ENCODE data around the gene TMPRSS6.

Gene TMPRSS6

DNA sequence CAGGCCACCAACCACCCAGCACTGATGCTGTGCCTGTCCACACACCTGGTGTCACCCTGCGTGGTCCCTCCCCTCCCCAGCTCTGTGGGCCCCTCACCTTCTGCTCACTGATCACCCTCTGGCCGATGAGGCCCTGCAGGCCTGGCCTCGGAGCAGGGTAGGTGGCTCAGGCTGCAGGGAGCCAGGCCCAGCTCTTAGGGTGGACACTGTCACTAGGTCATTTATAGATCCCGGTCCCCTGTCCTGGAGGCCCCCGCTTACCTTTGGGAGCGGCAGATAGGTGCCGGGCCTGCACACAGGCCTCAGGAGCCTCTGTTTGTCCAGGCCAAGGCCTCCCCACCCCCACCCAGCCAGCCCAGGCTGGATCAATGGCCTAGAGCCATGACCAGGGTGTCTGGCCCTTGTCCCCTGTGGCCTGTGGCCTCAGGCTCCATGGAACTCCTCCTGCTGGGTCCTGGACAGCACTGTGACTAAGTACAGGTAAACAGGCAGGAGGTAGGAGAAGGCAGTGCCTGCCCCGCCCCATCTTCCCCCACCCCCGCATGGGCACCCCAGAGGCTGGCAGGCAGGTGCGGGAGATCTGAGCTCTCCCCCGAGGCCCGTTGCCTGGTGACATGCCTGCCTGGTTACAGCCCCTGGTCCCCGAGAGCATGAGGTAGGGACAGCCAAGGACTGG is at the start of gene TMPRSS6:
TSS of gene TMPRSS6 (minus strand) at position 472 of the 676 bp plus-strand sequence. CDS start 6,296 bp downstream, outside the sequence.
- no peak within 1 kb of the TSS for H3K4me3 ChIP-seq (ENCODE audit: low read length)
- no peak for DNase-seq (ENCODE audit: low read depth)

DNA sequence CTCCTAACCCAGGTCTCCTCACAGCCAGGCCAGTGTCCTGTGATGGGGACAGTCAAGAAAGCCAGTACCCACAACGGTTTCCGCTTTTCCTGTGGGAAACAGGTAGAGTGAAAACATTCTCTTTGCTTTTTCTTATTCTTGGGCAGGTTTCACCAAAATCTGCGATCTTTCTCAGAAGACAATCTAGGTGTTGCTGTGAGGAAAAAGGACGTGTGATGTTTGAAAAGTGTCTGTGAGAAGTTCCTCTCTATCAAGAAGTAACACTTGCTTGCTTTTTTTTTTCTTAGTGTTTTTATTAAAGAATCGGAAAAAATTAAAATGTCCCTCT is 49.4 kb upstream of the TMPRSS6 start:
- H3K4me3 ChIP-seq (ENCODE audit: low read length): no peak overlapping the region
- DNase-seq (ENCODE audit: low read depth): no peak
- TF ChIP-seq, protein P1, sequence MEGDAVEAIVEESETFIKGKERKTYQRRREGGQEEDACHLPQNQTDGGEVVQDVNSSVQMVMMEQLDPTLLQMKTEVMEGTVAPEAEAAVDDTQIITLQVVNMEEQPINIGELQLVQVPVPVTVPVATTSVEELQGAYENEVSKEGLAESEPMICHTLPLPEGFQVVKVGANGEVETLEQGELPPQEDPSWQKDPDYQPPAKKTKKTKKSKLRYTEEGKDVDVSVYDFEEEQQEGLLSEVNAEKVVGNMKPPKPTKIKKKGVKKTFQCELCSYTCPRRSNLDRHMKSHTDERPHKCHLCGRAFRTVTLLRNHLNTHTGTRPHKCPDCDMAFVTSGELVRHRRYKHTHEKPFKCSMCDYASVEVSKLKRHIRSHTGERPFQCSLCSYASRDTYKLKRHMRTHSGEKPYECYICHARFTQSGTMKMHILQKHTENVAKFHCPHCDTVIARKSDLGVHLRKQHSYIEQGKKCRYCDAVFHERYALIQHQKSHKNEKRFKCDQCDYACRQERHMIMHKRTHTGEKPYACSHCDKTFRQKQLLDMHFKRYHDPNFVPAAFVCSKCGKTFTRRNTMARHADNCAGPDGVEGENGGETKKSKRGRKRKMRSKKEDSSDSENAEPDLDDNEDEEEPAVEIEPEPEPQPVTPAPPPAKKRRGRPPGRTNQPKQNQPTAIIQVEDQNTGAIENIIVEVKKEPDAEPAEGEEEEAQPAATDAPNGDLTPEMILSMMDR (conservative IDR thresholded peaks at IDR 0.05; ENCODE audit: low read length): no peak

More for the DNA sequence above, at the start of gene TMPRSS6:
- TF ChIP-seq, protein P1 (conservative IDR thresholded peaks at IDR 0.05; ENCODE audit: low read length): no peak

DNA sequence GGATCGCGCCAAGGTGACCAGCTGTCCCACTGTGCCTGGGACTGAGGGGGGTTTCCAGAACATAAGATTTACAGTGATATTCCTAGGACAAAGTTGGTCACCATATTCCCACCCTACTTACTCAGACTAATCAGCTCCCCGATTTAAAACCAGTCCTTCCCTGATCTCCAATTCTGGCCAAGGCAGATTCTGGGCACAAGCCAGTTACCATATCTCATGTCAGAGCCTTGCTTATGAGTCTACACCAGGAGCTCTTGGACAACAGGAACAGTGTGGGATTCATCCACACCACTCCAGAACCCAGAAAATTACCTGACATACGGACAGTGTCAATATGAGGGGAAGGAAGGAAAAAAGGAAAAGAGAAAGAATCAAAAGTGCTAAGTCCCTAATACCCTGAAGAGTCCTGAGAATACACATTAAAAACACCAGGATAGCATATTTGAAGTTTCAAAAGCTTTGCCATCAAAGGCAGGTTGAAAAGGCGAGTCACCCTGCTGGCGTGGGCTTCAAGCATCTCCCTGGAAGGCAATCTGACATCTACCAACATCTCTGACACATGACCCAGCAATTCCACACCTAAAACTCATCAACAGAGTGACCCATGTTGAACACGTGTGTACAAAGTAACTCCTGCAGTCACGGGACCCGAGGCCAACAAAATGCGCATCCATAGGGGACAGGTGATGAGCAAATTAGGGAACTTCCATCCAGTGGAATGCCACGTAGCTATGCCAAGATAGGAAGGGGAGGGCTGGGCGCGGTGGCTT is 48.2 kb upstream of the TMPRSS6 start:
- no peak overlapping the region for H3K4me3 ChIP-seq (ENCODE audit: low read length)
- TF ChIP-seq, protein P1 (conservative IDR thresholded peaks at IDR 0.05; ENCODE audit: low read length): no peak
- peak; percentile 25 for DNase-seq (ENCODE audit: low read depth)

DNA sequence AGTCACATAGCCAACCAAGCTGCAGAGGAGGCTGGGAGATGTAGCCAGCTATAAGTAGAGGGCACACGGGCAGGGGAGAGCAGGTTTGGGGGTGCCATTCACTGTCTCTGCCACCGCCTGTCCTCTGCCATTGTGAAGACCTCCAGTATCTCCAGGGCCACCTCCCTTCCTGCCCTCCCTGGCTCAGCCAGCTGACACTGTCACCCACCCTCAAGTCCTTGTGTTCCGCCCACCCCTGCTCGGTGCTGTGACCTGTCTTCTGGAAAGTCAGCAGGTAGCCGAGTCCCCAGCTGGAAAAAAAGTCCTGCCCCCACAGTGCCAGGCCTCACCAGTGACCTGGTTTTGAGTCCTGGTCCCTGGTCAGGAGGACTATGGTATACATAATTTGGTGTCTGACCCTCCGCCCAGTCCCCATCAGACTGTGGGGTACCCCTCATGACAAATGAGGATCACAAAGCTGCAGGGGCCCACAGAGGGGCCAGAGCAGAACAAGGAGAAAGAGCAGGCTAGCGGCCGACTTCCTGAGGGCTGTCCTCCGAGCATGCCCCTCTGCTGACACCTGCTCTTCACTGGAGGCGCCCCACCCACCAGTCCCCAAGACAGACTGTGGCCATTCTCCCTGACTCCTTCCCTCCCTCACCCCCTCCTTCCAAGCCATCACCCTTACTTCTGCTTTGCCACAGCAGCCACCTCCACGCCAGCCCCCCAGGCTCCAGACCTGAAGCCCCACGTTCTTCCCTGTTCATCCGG is 47.3 kb upstream of the TMPRSS6 start:
- TF ChIP-seq, protein P1 (conservative IDR thresholded peaks at IDR 0.05; ENCODE audit: low read length): no peak
- H3K4me3 ChIP-seq (ENCODE audit: low read length): no peak overlapping the region
- no peak for DNase-seq (ENCODE audit: low read depth)

DNA sequence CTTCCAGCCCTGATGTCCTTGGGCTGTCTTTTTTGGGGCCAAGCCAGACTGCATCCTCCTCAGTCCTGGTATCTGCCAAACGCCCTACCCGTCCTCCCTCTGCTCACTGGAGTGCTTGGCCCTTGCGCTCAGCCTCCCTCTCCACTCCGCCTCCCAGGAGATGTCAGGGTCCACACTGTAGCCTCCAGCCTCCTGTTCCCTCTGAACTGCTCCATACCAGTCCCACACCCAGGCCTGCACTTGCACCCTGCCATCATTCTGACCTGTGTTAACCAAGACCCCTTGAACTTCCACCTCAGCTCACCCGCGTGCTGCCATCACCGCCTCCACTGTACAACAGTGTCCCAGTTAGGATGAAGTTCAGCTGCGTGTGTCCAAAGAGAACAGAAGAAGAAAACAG is 46.5 kb upstream of the TMPRSS6 start:
- no peak for DNase-seq (ENCODE audit: low read depth)
- TF ChIP-seq, protein P1 (conservative IDR thresholded peaks at IDR 0.05; ENCODE audit: low read length): no peak
- no peak overlapping the region for H3K4me3 ChIP-seq (ENCODE audit: low read length)

DNA sequence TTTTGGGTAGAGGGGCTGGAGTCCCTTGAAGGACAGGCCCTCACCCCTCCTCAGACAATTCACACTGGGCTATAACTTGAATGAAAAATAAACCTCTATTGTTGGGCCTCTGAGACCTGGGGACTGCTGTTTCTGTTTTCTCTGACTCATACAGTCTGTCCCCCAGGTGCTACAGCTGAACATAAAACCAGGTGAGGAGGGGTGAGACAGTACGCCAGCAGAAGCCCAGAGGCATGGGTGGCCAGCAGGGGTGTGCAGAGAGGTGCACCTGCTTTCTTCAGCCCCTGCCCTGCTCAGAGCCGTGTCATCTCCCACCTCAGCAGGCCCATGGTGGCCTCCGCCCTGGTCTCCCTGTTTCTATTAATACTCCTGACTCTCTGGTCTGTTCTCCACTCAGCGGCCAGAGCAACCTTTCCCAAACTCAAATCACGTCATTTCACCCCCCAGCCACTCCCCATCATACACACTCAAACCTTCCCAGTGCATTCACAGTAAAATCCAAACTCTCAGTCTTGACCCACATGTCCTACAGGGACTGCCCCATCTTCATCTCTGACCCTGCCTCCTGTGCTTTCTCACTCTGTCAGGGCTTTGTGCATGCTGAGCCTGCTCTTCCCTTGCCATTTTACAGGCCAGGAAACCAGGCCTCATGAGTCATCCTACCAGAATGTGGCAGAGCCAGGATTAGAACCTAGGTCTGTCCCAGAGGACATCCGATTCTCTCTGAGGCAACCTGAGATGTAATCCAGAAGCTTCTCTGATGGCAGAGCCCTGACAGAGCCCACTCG is 45.6 kb upstream of the TMPRSS6 start:
- TF ChIP-seq, protein P1 (conservative IDR thresholded peaks at IDR 0.05; ENCODE audit: low read length): no peak
- H3K4me3 ChIP-seq (ENCODE audit: low read length): no peak overlapping the region
- peak; percentile 4 for DNase-seq (ENCODE audit: low read depth)
